GM20431 (cell line): ENCODE measurements around the gene INSIG1.

Source experiments
- in situ Hi-C: fragments of 300-500 bp; cut with MseI, MboI; formaldehyde crosslinking; loops from one replicate; pipeline ENCODE4 v1.15.0; 2020; ENCODE audit warnings: low sequenced_read_pairs; ENCODE audit not compliant: unreplicated experiment

Gene INSIG1

GRCh38 chr7:155265144-155265543 is 32.5 kb upstream of the INSIG1 start:
- in situ Hi-C loops, result no loop called here

- in situ Hi-C loops, result no loop called here
Observed at GRCh38 chr7:155265961-155266360, 31.7 kb upstream of the INSIG1 start.

GRCh38 chr7:155266440-155266839 is 31.2 kb upstream of the INSIG1 start:
- in situ Hi-C loops, result no loop called here

GRCh38 chr7:155267023-155267422 is 30.7 kb upstream of the INSIG1 start:
- in situ Hi-C loops, result no loop called here

- in situ Hi-C loops, result no loop called here
Observed at GRCh38 chr7:155267436-155267835, 30.2 kb upstream of the INSIG1 start.

- in situ Hi-C loops, result no loop called here
Observed at GRCh38 chr7:155268211-155268610, 29.5 kb upstream of the INSIG1 start.

GRCh38 chr7:155268921-155269650 is 28.6 kb upstream of the INSIG1 start:
- in situ Hi-C loops, result no loop called here

GRCh38 chr7:155269766-155270585 is 27.7 kb upstream of the INSIG1 start:
- in situ Hi-C loops, result no loop called here

- in situ Hi-C loops, result no loop called here
Observed at GRCh38 chr7:155270861-155271260, 26.8 kb upstream of the INSIG1 start.

GRCh38 chr7:155274633-155275355 is 22.9 kb upstream of the INSIG1 start:
- in situ Hi-C loops, result no loop called here

GRCh38 chr7:155276042-155276799 is 21.5 kb upstream of the INSIG1 start:
- in situ Hi-C loops, result no loop called here

- in situ Hi-C loops, result no loop called here
Observed at GRCh38 chr7:155276800-155277375, 20.8 kb upstream of the INSIG1 start.

- in situ Hi-C loops, result no loop called here
Observed at GRCh38 chr7:155277385-155277994, 20.2 kb upstream of the INSIG1 start.

- in situ Hi-C loops, result no loop called here
Observed at GRCh38 chr7:155278921-155279320, 18.8 kb upstream of the INSIG1 start.

- in situ Hi-C loops, result no loop called here
Observed at GRCh38 chr7:155279787-155280445, 17.8 kb upstream of the INSIG1 start.

GRCh38 chr7:155280446-155281397 is 17.0 kb upstream of the INSIG1 start:
- in situ Hi-C loops, result no loop called here

GRCh38 chr7:155281398-155281969 is 16.2 kb upstream of the INSIG1 start:
- in situ Hi-C loops, result no loop called here
